DMS53 treated with DMSO at 0.1 percent for 48 hours (cell line): ENCODE data around the gene TMEM267.
A peak's percentile ranks its signal among the peaks of the same experiment; 100 is the strongest.
"Not testable (repeated sequence)": the region's sequence is repeated elsewhere in the genome, so short reads cannot be mapped to it uniquely, and the experiment has no call there.

Experiments used
- DNase-seq: peaks from one replicate; lab custom pipeline; 2025; ENCODE audit not compliant: unreplicated experiment; lab: John Stamatoyannopoulos, UW

TMEM267 gene

DNA sequence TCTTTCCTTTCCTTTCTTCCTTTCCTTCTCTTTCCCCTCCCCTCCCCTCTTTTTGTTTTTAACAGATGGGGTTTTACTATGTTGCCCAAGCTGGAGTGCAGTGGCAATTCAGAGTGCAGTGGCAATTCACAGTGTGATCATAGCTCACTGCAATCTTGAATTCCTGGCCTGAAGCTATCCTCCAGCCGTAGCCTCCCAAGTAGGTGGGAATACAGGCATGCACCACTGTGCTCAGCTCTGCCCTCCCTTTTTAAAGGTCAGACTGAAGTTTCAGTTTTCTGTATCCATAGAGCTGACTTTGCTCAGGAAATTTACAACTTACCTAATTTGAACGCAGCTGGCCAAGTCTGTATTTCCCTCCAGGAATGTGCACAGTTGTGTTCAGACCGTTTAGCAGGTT, 72.2 kb downstream of the TMEM267 start:
- DNase-seq, result no peak

DNA sequence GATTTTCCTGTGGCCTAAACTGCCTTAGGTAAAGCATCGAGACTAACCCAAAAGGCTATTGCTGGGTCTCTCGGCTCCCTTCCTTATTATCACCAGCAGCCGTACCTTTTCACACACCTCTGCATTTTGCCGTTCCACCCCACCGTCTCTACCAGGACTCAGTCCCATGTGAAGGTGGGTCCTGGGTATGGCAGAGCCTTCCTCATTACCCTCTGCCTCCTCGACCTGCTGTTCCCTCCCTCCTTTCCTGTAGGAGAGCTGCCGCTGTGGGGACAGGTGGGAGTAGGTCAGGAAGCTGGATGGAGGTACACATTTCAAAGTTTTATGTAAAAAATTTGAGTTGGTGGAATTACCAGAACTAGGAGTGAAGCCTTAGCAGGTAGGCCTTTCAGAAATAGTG, 73.3 kb downstream of the TMEM267 start:
- no peak for DNase-seq

DNA sequence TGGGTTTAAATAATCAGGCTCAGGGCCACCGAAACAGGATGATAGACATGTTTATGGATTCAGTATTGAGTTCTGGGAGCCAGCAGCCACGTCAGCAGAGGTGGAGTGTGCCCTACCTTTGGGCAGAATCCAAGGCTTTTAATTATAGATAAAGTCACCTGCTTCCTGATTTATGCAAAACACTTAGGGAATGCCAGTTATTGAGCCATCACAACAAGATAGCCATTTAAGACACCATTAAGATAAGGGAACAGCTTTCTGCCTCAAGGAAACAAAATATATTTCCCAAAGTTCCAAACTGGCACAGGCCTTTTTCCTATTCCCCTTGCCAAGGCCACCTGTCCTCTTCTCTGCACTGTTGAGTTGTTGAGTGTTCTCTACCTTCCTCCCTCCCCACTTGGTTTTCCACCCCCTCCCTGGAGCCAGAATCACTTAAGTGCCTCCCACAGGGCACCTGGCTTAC, 73.8 kb downstream of the TMEM267 start:
- no peak for DNase-seq

DNA sequence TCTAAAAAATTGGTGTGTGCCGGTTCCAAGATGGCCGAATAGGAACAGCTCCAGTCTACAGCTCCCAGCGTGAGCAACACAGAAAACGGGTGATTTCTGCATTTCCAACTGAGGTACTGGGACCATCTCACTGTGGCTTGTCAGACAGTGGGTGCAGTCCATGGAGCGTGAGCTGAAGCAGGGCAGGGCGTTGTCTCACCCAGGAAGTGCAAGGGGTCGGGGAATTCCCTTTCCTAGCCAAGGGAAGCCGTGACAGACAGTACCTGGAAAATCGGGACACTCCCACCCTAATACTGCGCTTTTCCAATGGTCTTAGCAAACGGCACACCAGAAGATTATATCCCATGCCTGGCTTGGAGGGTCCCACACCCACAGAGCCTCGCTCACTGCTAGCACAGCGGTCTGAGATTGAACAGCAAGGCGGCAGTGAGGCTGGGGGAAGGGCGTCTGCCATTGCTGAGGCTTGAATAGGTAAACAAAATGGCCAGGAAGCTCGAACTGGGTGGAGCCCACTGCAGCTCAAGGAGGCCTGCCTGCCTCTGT, 81.1 kb downstream of the TMEM267 start:
- not testable (repeated sequence) for DNase-seq

DNA sequence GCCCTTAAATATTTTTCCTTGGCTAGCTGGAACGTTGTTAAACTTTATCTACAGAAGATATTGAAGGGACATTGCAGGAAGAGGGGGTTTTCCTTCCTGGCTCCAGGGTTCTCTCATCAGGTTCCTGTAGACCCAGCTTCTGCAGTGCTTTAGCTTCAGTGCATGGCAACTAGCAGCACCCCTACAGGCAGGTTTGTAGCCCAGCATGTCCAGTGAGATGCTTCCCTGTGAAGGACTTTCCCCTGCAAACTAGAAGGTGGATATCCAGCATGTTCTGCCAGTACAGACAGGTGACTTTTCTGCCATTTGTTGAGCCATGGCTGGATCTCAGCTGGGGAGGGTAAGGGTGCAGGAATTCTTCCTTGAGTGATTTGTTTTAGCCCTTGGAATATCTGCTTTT, 81.8 kb downstream of the TMEM267 start:
- DNase-seq, result no peak

DNA sequence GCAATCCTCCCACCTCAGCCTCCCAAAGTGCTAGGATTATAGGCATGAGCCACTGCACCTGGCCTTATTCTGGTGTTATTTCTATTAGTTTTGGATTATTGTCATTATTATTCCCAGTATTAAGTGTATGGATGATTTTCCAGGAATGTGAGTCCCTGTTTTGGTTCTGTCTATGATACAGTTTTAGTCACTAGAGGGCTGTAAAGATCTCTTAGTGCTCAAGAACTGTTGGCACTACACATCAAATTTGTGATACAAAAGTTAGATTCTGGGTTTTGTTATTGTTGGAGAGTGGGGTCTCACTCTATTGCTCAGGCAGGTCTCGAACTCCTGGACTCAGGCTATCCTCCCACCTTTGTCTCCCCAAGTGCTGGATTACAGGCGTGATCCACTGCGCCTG, 83.6 kb downstream of the TMEM267 start:
- DNase-seq, result no peak

DNA sequence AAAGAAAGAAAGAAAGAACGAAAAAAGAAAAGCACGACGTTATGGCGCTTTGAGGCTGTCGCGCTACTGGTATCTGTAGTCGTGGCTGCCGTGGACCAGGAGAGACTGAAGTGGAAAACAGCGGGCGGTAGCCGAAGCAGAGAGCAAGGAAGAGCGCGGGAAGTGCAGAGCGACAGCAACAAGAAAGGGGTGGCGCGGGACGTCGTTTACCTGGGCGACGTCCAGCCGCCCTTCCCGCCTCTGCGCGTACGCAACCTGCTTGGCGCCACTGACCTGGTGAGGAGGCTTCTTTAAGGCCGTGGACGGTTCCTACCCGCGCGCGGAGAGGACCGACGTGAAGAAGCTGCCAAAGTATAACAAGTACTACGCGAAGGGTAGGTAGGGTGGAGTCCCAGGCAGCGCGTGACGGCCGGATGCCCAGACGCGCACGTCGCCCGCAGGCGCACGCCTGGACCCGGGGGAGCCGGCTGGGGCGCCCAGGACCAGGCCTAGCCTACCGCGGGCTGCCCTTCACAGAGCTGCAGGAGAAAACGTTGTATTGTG, 86.8 kb downstream of the TMEM267 start:
- DNase-seq, result peak; percentile 64
